Measurements from ENCODE around the gene KIFC1.

KIFC1 gene

GRCh38 chr6:33459226-33459625 lies 67.6 kb downstream of the KIFC1 start:
- POLR2A ChIA-PET, result no interaction called here

More at GRCh38 chr6:33459226-33459625, 67.6 kb downstream of the KIFC1 start:
- no peak for DNase-seq (ENCODE audit: low read depth, low spot score)
- TF ChIP-seq CTCF (IDR thresholded peaks at IDR 0.05; ENCODE audit: insufficient read depth, low read length, missing control alignments), result no peak
- no peak overlapping the region for H3K4me3 ChIP-seq (ENCODE audit: low read depth, low read length)
- CTCF ChIA-PET, result interaction anchor here (1.3 kb wide), 1 partner anchor 21 kb away, joined by 3 read pairs; no protein-coding TSS in a partner anchor
